Activated naive CD4-positive, alpha-beta T cell (primary cell): Measurements from ENCODE around the gene TOP3B.
"Not testable (repeated sequence)": the region's sequence is repeated elsewhere in the genome, so short reads cannot be mapped to it uniquely, and the experiment has no call there.

ENCODE experiments used
- DNase-seq, 4 experiments: peaks; one replicate each; lab custom pipeline; 2025; lab: John Stamatoyannopoulos, UW

Gene TOP3B

GRCh38 chr22:21943571-21944448, 38.8 kb downstream of the TOP3B start:
- DNase-seq: no peak

GRCh38 chr22:21942407-21943343, 39.9 kb downstream of the TOP3B start:
- no peak for DNase-seq

- no peak for DNase-seq
Observed at GRCh38 chr22:21941921-21942320, 40.7 kb downstream of the TOP3B start.

DNA sequence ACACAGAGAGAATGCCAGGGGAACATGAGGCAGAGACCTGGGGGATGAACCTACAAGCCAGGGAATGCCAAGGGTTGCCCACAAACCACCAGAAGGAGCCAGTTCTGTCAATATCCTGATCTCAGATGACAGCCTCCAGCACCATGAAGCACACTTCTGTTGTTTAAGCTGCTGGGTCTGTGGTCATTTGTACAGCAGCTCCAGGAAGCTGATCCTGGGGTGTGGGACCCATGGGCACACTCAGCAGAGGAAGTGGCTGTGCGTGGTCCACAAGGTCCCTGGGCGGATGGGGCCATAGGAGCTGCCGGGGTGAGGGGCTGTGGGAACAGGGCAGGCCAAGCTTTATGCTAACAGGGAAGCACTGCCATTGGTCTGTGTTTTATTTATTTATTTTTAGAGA, 42.1 kb downstream of the TOP3B start:
- no peak for DNase-seq

DNA sequence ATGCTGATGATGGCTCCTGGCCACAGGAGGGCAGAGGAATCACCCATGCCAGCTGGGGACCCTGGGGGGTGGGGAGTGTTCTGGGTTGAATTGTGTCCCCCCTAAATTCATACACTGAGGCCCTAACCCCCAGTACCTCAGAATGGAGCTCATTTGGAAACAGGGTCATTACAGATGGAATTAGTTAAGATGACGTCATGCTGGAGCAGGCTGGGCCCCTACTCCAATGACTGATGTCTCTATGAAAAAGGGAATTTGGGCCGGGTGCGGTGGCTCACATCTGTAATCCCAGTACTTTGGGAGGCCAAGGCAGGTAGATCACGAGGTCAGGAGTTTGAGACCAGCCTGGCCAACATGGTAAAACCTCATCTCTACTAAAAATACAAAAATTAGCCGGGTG, 42.7 kb downstream of the TOP3B start:
- DNase-seq: not testable (repeated sequence)

- no peak for DNase-seq
Observed at GRCh38 chr22:21939461-21939913, 43.1 kb downstream of the TOP3B start.

DNA sequence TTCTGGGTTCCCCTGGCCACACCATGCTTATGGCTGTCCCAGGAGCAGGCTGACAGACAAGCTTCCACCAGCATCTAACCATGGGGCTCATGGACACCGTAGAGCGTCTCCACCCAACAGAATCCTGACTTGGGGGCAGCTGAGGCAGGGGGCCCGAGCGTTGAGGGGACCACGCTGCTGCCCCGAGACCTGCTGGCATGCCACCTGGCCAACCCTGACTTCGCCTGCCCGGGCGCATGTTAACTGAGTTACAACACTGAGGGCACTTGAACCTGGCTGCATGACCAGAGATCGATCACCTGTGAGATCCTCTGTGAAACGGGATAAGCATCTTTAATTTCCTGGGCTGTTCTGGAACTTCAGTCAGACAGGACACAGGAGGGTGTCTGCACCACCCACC, 43.7 kb downstream of the TOP3B start:
- no peak for DNase-seq

- DNase-seq: peak; percentile 84 to 90 (median 88)
Observed at GRCh38 chr22:21938071-21938822, 44.3 kb downstream of the TOP3B start.

- DNase-seq: no peak
Observed at GRCh38 chr22:21937821-21938070, 44.8 kb downstream of the TOP3B start.

- no peak for DNase-seq
Observed at GRCh38 chr22:21937041-21937820, 45.4 kb downstream of the TOP3B start.

DNA sequence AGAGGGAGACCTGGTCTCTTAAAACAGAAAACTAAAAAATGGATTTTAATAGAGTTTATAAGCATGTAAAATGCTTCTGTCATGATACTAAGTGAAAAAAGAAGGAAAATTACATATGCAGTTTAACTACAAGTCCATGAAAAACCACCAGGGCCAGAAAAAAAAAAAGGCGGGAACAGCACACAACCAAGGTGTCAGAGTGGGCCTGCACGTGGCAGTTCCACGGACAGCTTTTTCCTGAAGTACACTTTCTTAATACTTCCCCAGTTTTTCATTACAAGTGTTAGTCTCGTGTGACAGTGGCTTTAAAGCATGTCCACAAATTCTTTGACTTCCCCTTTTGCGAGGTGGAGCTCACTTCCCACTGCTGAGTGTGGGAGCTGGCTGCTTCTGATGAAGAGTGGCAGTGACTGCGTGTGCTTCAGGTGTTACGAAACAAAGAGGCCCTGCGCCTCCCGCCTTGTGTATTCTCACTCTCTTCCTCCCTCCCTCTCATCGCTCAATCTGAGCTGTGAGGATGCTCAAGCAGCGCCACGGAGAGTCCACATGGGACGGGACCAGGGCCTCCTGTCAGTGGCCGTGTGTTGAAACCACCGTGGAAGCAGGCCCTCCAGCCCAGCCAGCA, 46.3 kb downstream of the TOP3B start:
- DNase-seq: no peak

GRCh38 chr22:21933910-21934309, 48.7 kb downstream of the TOP3B start:
- DNase-seq: no peak

GRCh38 chr22:21933413-21933812, 49.2 kb downstream of the TOP3B start:
- no peak for DNase-seq

- no peak for DNase-seq
Observed at GRCh38 chr22:21932347-21932746, 50.2 kb downstream of the TOP3B start.

DNA sequence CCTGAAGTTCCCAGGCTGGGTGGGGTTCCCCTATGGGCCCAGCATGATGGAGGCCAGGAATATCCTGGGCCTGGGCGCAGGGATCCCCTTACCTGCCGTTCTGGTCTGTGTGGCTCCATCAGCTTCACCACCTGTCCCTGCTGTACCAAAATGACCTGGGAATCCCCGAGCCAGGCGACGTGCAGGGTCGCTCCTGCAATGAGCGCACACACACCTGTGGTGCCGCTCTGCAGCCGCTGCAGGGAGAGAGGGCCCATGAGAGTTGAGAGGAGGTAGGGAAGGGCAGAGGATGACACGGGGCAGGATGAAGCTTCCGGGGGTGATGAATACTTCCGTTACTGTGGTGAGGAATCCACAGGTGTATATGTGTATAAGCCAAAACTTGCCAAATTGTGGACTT, 51.5 kb downstream of the TOP3B start:
- no peak for DNase-seq

GRCh38 chr22:21929253-21929652, 53.3 kb downstream of the TOP3B start:
- DNase-seq: no peak

- no peak for DNase-seq
Observed at GRCh38 chr22:21928048-21928447, 54.5 kb downstream of the TOP3B start.

DNA sequence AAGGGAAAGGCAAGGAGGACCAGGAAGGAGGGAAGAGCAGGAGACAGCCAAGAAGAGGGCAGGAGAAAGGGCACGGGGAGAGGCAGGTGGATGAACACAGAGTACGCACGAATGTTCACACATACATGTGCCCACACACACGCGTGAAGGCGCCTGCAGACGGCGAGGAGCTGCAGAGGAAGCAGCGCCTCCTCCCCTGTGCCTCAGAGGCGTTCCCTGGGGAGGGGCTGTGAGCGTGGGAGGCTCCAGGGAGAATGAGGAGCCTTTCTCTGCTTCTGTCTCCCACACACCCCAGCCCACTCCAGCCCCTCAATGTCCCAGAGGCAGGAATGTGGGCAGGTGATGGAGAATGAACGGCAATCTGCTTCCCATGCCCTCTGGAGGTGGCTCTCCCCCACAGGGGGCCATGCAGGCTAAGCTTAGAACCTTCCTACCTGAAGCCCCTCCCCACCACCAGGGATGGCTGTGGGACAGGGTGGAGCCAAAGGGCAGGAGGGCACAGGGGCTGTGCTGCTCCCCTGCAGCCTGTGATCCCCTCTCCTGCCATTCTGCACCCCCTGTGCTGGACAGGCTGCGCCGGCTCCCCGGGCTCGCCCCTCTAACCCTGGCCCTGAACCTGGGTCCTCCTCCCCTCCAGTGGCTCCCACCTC, 55.3 kb downstream of the TOP3B start:
- no peak for DNase-seq

GRCh38 chr22:21926728-21927127, 55.9 kb downstream of the TOP3B start:
- no peak for DNase-seq

- no peak for DNase-seq
Observed at GRCh38 chr22:21923163-21923561, 59.4 kb downstream of the TOP3B start.
